NK-92 treated with Interleukin-12 subunit alpha and Interleukin-12 subunit beta, amount 100 ng/mL, for 24 hours (cell line): ENCODE measurements around the gene NEK11.

Experiments
- DNase-seq: peaks from one replicate; lab custom pipeline; 2025; lab: John Stamatoyannopoulos, UW

Gene NEK11

GRCh38 chr3:131224886-131225550 lies 198.3 kb downstream of the NEK11 start:
- no peak for DNase-seq

DNA sequence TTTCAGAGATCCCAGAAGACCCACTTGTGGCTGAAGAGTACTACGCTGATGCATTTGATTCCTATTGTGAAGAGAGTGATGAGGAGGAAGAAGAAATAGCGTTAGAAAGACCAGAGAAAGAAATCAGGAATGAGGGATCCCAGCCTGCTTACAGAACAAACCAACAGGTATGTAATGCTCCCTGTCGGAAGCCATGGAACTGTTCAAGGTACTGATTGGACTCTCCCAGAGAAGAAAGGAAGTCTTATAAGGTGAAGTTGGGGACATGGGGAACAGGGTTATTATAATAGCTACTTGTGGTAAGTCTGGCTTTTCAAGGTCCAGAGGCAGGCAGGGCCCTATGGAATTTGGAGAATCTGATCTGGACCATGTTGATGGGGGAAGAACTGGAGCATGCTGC lies 201.8 kb downstream of the NEK11 start:
- no peak for DNase-seq

DNA sequence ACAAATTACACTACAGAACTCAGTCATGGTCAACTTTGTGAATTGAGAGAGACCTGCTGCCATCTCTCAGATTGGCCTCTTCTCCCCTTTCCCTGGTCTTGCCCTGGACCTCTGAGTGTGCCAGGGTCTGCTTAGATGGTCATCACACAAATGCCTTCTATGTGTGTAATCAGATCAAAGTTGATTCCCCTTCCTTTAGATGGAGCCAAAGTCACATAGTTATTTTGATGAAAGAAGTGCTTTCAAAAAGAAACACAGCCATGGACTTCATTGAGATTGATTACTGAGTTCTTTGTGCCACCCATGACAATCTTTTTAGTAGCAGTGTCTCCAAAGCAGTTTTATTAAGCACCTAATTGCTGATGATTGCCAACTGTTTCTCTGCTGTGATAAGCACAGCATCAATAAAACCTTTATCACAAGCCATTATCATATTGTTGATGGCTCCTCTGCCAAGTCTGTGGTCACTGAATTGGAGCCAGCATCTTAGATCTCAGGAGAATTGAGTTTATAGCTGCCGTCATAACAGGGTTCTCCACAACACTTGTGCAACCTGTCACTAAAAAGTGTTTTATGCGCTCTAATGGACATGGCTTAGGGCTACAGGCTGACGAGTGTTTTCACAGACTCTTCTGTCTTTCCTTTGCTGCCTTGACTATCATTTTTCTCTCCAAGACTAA lies 205.2 kb downstream of the NEK11 start:
- DNase-seq = no peak

DNA sequence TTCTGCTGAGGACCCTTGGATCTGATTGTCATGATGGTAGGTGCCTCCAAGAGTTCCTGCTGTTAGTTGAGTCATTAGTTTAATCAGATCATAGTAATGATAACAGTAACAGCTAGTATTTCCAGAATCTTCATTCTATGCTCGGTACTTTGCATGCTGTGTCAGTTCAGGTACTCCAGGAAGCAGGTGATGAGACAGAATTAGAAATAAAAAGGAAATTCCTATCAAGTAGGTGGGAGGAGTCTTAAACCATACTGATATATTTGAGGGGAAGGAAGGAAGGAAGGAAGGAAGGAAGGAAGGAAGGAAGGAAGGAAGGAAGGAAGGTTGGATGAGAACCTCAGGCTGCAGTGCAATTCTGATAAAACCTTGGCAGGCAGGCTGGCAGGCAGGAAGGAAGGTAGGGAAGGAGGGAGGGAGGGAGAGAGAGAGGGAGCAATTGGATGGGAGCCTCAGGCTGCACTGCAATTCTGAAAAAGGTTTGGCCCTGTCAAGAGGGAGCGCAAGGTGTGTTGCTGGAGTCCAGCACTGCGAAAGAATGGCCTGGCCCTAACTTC lies 206.1 kb downstream of the NEK11 start:
- DNase-seq = no peak

DNA sequence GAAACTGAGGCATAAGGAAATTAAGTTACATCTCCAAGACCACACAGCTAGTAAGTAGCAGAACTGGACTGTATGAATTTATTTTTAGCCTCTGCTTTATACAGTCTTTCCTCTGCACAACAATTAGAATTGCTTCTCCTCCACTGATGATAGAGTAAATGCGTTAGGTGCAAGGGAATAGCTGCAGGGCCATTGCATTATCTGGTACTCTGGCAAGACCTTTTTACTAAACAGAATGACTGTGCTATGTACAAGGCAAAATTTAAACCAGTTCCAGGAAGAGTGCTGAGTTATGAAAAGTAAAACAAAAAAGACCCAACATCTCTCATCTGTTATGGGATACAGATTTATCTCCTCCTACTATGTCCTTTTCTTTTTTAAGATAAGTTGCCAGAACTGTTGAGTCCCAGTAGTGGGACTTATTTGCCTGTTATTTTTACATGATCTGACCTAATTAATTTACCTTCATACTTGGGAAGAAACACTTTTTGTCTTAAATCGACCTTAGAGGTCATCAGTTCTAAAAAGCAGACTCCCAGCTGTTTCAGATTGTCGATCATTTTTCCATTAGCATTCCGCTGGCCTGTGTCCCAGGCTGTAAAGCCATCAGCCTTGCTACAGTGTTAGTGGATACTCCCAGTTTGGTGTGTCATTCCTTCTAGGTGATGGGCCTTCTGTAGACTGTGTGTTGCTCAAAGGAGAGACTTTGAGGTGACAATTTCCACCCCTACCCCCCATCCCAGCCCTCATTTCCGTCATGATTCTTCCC lies 207.4 kb downstream of the NEK11 start:
- DNase-seq = no peak

DNA sequence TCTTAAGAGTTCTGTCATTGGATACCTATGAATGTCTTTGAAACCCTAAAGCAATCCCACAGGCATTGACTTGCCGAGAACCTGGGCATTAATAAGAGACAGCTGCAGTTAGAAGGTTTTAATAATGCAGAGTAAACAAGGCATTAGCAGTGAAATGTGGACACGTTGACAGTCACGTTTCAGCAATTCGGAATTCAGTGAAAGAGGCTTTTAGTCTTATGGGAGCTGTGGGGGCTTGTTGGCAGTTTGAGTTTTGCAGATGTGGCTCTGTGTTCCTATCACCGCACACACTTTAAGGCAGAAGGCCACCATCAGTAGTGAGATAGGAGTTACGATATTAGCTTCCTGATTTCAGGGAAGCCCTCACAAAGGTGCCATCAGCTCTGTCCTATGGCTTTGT lies 209.7 kb downstream of the NEK11 start:
- DNase-seq = no peak

GRCh38 chr3:131238496-131238895 lies 211.8 kb downstream of the NEK11 start:
- DNase-seq = no peak

GRCh38 chr3:131239267-131239666 lies 212.6 kb downstream of the NEK11 start:
- no peak for DNase-seq

DNA sequence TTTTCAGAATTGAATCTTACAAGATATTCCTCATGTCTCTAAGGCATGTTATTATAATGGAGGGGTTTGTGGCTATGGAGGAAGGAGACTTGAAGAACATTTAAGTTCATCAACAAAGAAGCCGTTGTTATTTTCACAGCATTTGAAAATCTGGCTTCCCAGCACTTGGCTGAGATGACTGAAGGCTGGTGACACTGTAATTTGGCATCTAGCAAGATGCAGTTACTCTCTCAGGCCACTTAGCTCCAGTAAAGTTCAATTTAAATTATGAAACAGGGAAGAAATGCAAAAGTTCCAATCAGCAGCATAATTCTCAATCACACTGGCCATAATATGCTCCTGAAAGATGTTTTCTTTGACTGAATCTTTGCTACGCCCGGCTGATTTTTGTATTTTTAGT lies 215.5 kb downstream of the NEK11 start:
- no peak for DNase-seq

GRCh38 chr3:131250466-131250865 lies 223.8 kb downstream of the NEK11 start:
- no peak for DNase-seq

- DNase-seq = no peak
Observed at GRCh38 chr3:131260525-131260924, 233.8 kb downstream of the NEK11 start.

- DNase-seq = no peak
Observed at GRCh38 chr3:131261104-131261503, 234.4 kb downstream of the NEK11 start.

DNA sequence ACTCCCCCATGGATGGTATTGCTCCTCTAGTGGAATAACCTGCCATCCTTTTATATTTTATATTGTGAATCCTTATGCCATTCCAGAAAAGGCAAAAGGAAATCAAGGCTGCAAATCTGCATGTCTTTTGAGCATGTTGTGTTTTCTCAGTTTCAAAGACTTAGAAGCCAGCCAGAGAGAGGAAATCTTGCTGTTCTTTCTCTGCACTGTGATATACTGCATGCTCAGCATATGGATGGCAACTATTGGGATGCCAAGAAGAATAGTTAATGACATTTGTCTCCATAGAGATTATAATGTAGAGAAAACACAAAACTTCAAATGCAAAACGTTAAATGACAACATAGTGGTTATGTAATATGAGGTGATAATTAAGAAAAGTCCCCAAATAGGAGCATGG lies 248.9 kb downstream of the NEK11 start:
- DNase-seq = no peak

GRCh38 chr3:131277836-131278497 lies 251.3 kb downstream of the NEK11 start:
- DNase-seq = no peak

GRCh38 chr3:131279577-131279976 lies 252.9 kb downstream of the NEK11 start:
- no peak for DNase-seq

DNA sequence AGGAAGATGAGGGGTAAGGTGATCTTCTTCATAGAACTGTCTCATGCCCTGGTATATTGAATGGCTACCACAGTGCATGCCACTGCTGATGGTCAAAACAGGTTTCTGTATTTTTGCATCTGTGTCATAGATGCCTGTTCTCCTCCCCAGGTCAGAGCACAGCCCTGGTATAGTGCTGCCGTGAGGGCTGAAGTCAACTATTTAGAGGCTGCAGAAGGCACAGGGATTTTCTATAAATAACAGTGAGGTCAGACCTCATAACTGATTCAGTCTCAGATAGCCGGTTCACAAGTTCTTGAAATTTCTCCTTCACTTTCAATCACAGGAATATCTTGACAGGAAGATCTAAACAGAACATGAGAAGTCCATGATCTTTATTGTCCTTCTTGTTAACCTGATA lies 255.7 kb downstream of the NEK11 start:
- no peak for DNase-seq

- DNase-seq = no peak
Observed at GRCh38 chr3:131282967-131283366, 256.3 kb downstream of the NEK11 start.

GRCh38 chr3:131283862-131284261 lies 257.2 kb downstream of the NEK11 start:
- no peak for DNase-seq

GRCh38 chr3:131284302-131284701 lies 257.6 kb downstream of the NEK11 start:
- no peak for DNase-seq

- no peak for DNase-seq
Observed at GRCh38 chr3:131285456-131285855, 258.8 kb downstream of the NEK11 start.

GRCh38 chr3:131299836-131300235 lies 273.2 kb downstream of the NEK11 start:
- DNase-seq = no peak

GRCh38 chr3:131303848-131304247 lies 277.2 kb downstream of the NEK11 start:
- DNase-seq = no peak
